Gastrocnemius medialis (tissue), 4 donors: Measurements from ENCODE around the gene WDR43. TPM values are rescaled to one million over a fixed set of nuclear protein-coding genes. Genes with fewer than 3 reads are reported as not detected.
A peak's percentile ranks its signal among the peaks of the same experiment; 100 is the strongest.

ENCODE experiments used
- ATAC-seq, 2 donors: fragments of 150-250 bp; one replicate each; pipeline ENCODE4 v1.9.1; 2016
- DNase-seq, 2 donors: peaks; one replicate each; pipeline ENCODE4 v3.0.0-alpha.2; 2019
- H3K27ac ChIP-seq, 4 donors: fragments of 200-600 bp; sonication (generic); 1 replicate in 1 of 4; 2 replicates in 3 of 4; pipeline ENCODE4 v1.5.1; 2016 to 2018; ENCODE audit warnings: mild to moderate bottlenecking in 2 of 4, moderate library complexity in 1 of 4
- H3K27me3 ChIP-seq, 3 donors: fragments of 200-600 bp; sonication (generic) in 2 of 3; 1 replicate in 1 of 3; 2 replicates in 2 of 3; pipeline versions ENCODE4 v1.5.1 to v1.6.0; 2016 to 2019; ENCODE audit warnings: mild to moderate bottlenecking in 1 of 3, moderate library complexity in 1 of 3
- H3K36me3 ChIP-seq, 2 donors: fragments of 200-600 bp; sonication (generic) in 1 of 2; one replicate each; pipeline ENCODE4 v1.5.1; 2017 to 2018
- H3K4me1 ChIP-seq, 2 donors: fragments of 200-600 bp; sonication (generic) in 1 of 2; one replicate each; pipeline ENCODE4 v1.5.1; 2016 to 2017; ENCODE audit warnings: mild to moderate bottlenecking in 2 of 2
- H3K4me3 ChIP-seq, 4 donors: fragments of 200-600 bp; sonication (generic) in 3 of 4; 1 replicate in 1 of 4; 2 replicates in 3 of 4; pipeline ENCODE4 v1.5.1; 2016 to 2019; ENCODE audit warnings: mild to moderate bottlenecking in 2 of 4
- H3K9me3 ChIP-seq, 3 donors: fragments of 200-600 bp; sonication (generic) in 2 of 3; 1 replicate in 1 of 3; 2 replicates in 2 of 3; pipeline ENCODE4 v1.5.1; 2016 to 2019
- POLR2A ChIP-seq, 2 donors: fragments of 450-650 bp; IDR thresholded peaks; one replicate each; pipeline ENCODE4 v1.6.1; 2017; ENCODE audit warnings: antibody characterized with exemption in 2 of 2, mild to moderate bottlenecking in 2 of 2, moderate library complexity in 2 of 2
- in situ Hi-C, 4 donors: fragments of 200-750 bp; cut with MboI; loops; one replicate each; pipeline versions ENCODE4 v1.15.0 to v1.8.0; 2017; ENCODE audit warnings: low sequenced_read_pairs in 4 of 4
- intact Hi-C: fragments of 100-400 bp; cut with DNase I; formaldehyde crosslinking; loops from one replicate; pipeline ENCODE4 v1.15.1; 2023; ENCODE audit warnings: low total_unique reads
- total RNA-seq, 4 donors: library from RNA; depleted of rRNA; stranded (reverse); fragments of >200 nt; gene quantifications; one replicate each; pipeline versions ENCODE4 v1.1.0 to v1.2.3, GENCODE V29; 2016
- TF ChIP-seq, protein P1 (sequence below), 5 experiments: fragments of 450-650 bp in 3 of 5; fragments of 200-600 bp in 2 of 5; sonication (generic) in 2 of 5; IDR thresholded peaks in 4 of 5; conservative IDR thresholded peaks in 1 of 5; 1 replicate in 4 of 5; 2 replicates in 1 of 5; pipeline ENCODE4 v1.5.1; 2016 to 2019; ENCODE audit warnings: antibody characterized with exemption in 5 of 5, mild to moderate bottlenecking in 3 of 5, moderate library complexity in 3 of 5

WDR43 gene
- total RNA-seq, 4 donors from 2014 or later, result 73.5 to 105 (median 81.1) TPM

DNA sequence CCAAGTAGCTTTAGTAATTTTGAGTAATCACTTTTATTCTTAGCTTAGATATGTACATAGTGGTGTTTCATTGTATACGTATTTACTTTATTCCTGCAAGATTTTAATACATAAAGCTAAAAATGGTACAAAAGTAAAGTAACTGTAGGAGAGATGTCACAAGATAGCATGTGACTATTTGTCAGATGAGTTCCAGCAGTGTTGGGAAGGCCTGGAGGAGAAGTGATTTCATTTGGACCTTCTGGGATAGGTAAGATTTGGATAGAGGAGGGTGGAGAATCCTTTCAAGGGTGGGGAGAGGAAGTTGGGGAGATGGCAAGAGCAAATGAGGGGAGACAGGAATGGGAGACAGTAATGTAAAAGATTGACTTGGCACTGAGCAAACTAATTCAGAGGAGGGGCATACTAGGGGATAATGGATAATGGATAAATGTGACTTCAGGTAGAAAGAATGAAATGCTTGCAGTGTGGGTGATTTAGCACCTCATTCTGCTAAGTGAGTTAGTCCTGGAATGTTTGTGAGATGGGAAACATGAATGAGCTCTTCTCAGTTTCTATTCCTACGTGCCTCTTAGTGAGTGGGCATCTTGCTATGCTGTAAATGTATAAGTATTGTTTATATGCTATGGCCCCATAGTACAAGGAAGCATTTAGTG, 10.5 kb downstream of the WDR43 start:
- Histone ChIP-seq H3K36me3 (peaks cover 0 to 47% of the 10 kb centered on the region in 2 donors), H3K4me1 (peaks cover 11 to 23% of the 10 kb centered on the region in 2 donors), H3K27me3 (no peaks in the 10 kb centered on the region), H3K9me3 (no peaks in the 10 kb centered on the region), H3K4me3 (no peak overlapping the region), H3K27ac (peak overlapping the region; percentile 48 to 71 (median 60))
- no peak for TF ChIP-seq POLR2A (IDR thresholded peaks at IDR 0.05)
- TF ChIP-seq, protein P1, sequence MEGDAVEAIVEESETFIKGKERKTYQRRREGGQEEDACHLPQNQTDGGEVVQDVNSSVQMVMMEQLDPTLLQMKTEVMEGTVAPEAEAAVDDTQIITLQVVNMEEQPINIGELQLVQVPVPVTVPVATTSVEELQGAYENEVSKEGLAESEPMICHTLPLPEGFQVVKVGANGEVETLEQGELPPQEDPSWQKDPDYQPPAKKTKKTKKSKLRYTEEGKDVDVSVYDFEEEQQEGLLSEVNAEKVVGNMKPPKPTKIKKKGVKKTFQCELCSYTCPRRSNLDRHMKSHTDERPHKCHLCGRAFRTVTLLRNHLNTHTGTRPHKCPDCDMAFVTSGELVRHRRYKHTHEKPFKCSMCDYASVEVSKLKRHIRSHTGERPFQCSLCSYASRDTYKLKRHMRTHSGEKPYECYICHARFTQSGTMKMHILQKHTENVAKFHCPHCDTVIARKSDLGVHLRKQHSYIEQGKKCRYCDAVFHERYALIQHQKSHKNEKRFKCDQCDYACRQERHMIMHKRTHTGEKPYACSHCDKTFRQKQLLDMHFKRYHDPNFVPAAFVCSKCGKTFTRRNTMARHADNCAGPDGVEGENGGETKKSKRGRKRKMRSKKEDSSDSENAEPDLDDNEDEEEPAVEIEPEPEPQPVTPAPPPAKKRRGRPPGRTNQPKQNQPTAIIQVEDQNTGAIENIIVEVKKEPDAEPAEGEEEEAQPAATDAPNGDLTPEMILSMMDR (IDR thresholded peaks at IDR 0.05 in 4 of 5, conservative IDR thresholded peaks at IDR 0.05 in 1 of 5), result no peak
- in situ Hi-C loops, result no loop called here
- ATAC-seq (peak; percentile 70 to 76), DNase-seq (no peak)
- intact Hi-C loops, result no loop called here

DNA sequence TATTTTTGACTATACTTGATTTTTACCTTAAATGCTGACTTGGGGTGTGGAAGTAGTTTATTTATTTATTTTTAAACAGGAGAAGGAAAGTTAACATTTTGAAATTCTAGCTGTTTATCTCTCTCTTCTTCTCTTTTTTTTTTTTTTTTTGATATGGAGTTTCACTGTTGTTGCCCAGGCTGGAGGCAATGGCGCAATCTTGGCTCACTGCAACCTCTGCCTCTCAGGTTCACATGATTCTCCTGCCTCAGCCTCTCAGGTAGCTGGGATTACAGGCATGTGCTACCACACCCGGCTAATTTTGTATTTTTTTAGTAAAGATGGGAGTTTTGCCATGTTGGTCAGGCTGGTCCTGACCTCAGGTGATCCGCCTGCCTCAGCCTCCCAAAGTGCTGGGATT, 11.1 kb downstream of the WDR43 start:
- Histone ChIP-seq H3K9me3 (no peaks in the 10 kb centered on the region), H3K27ac (peak overlapping the region; percentile 48 to 71 (median 60)), H3K36me3 (peaks cover 0 to 53% of the 10 kb centered on the region in 2 donors), H3K4me3 (no peak overlapping the region), H3K4me1 (peaks cover 11 to 23% of the 10 kb centered on the region in 2 donors), H3K27me3 (no peaks in the 10 kb centered on the region)
- intact Hi-C loops (no loop called here), in situ Hi-C loops (no loop called here)
- DNase-seq (peak in 1 of 2 donors; percentile 62), ATAC-seq (peak; percentile 29 to 31)
- TF ChIP-seq, protein P1 (IDR thresholded peaks at IDR 0.05 in 4 of 5, conservative IDR thresholded peaks at IDR 0.05 in 1 of 5), result no peak
- TF ChIP-seq POLR2A (IDR thresholded peaks at IDR 0.05), result no peak

DNA sequence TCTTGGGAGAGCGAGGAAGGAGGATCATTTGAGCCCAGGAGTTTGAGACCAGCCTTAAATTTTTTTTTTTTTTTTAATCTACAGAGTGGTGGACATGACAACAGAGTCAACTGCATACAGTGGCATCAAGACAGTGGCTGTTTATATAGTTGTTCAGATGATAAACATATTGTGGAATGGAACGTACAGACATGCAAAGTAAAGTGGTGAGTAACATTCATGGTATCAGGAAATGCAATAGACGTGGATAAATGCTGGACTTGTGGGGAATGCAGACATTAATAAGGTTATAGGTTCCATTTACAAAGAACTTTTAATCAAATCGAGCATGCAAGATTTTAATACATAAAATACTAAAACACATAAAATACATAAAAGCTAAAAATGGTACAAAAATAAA, 11.9 kb downstream of the WDR43 start:
- in situ Hi-C loops (no loop called here), intact Hi-C loops (no loop called here)
- Histone ChIP-seq H3K27ac (peak overlapping the region; percentile 3 to 71 (median 43)), H3K4me3 (no peak overlapping the region), H3K36me3 (peaks cover 0 to 54% of the 10 kb centered on the region in 2 donors), H3K9me3 (no peaks in the 10 kb centered on the region), H3K4me1 (peaks cover 11 to 17% of the 10 kb centered on the region in 2 donors), H3K27me3 (no peaks in the 10 kb centered on the region)
- TF ChIP-seq POLR2A (IDR thresholded peaks at IDR 0.05), result no peak
- TF ChIP-seq, protein P1 (IDR thresholded peaks at IDR 0.05 in 4 of 5, conservative IDR thresholded peaks at IDR 0.05 in 1 of 5), result no peak
- DNase-seq, result no peak
- ATAC-seq, result no peak

DNA sequence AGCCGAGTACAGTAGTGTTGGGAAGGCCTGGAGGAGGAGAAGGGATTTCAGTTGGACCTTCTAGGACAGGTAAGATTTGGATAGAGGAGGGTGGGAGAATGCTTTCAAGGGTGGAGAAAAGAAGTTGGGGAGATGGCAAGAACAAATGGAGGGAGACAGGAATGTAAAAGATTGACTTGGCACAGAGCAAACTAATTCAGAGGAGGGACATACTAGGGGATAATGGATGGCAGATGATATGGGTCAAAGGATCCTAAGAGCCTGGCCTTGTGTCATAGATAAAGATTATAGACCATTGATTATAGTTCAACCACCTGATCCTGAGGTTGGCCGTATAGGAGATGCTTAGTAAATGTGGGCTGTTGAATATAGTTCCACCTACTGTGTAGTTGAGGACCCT, 12.4 kb downstream of the WDR43 start:
- intact Hi-C loops (no loop called here), in situ Hi-C loops (no loop called here)
- Histone ChIP-seq H3K4me1 (peaks cover 11 to 13% of the 10 kb centered on the region in 2 donors), H3K27ac (peak overlapping the region in 2 of 4 donors; percentile 45 to 71), H3K27me3 (no peaks in the 10 kb centered on the region), H3K36me3 (peaks cover 0 to 54% of the 10 kb centered on the region in 2 donors), H3K4me3 (no peak overlapping the region), H3K9me3 (no peaks in the 10 kb centered on the region)
- ATAC-seq, result no peak
- TF ChIP-seq, protein P1 (IDR thresholded peaks at IDR 0.05 in 4 of 5, conservative IDR thresholded peaks at IDR 0.05 in 1 of 5), result no peak
- TF ChIP-seq POLR2A (IDR thresholded peaks at IDR 0.05), result no peak
- no peak for DNase-seq
